Nucleus accumbens (tissue), 56 donors: ENCODE results near the gene PPP2R2C.

Experiments
- DNase-seq, 56 donors: peaks; one replicate each; lab custom pipeline; 2025; lab: John Stamatoyannopoulos, UW

Gene PPP2R2C

DNA sequence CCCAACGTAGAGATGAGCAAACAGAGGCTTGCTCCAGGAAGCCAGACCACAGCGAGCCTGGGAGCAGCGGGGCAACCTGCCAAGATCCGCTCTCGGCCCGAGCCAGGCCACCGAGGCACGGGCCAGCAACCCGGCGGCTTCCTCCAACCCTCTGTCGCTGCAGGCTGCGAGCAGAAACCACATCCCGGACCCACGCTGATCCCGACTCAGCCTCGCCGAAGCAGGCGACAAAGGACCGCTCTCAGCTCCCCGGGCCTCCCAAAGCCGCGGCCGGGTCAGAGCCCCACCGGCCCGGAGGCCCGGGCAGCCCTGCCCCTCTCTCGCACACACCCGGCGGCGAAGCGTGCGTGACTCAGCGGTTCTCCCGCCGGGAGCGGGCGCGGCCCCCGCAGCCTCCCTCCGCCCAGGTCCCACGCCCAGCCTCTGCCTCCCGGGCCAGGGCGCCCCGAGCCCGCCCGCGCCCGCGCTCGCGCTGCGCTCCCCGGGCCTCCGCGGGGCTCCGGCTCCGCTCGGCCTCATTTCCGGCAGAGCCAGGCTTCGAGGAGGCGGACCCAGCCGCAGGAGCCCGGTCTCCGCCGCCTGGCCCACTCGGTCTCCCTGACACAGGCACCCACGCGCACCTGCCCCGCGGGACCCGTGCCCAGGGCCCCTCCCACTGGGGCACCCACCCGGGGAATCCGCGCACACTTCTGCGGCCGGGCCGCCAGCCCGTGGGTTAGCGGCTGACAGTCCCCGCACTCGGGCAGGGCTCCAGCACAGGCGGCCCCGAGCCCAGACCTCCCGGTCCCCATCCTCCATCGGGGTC lies 1.7 kb downstream of the PPP2R2C start:
- DNase-seq: peak in 48 of 56 donors; percentile 38 to 86 (median 72)

DNA sequence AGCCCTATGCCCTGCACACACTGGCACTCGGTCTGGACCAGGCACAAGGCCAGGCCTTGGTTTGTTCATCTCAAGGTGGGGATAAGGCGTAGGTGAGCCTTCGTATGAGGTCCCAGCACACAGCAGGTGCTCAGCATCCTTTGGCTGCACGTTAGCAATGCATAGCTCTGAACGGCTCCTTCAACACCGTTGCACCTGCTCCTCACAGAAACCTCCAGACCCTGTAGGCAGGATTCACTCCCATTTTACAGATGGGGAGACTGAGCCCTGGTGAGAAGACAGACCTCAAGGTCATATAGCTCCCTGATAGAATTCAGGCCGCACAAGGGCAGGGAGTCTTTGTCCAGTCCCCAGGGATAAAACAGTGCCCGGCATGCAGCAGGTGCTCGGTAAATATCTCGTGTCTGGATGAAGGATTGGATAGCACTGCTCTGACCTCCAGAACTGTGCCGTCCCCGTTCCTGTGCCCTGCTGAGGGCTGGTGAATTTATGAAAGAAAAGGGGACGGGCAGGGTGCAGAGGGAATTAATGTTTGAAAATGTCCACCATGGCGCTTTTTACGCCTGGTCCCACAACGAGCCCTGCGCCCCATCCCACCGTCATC lies 2.4 kb downstream of the PPP2R2C start:
- DNase-seq: no peak

DNA sequence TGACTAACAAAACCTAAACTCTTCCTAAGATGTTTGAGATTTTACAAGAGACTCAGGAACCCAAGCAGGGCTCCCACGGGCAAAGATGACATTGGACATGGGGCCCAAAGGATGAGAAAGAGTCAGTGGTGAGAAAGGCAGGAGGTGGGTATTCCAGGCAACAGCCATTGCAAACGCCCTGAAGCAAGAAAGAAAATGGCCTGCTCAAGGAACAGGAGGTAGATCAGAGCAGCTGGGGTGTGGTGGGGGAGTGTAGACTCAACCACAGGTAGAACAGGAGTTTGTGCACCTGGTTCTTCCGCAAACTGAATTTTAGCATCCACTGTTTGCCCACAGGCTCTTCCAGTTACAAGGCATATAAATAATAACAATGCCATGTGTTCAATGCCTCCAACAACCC lies 3.3 kb downstream of the PPP2R2C start:
- no peak for DNase-seq

DNA sequence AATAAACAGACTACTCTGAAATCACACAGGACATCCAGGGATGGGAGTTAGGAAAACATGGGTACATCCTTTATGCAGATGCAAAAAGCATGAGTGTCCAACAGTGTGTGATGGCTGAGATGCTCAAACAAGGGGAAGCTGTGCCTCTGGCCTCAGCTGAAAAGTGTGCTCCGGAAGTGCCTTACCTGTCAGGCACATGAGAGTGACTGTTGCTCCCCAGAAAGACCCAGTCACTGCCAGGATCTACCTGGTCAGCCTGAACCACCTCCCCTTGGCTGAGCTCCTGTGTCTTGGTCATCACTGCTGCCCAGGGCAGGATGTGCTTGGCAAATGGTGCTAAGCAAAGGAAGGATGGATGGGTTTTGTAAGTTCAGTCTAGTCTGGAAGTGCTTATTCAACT lies 4.0 kb downstream of the PPP2R2C start:
- no peak for DNase-seq

DNA sequence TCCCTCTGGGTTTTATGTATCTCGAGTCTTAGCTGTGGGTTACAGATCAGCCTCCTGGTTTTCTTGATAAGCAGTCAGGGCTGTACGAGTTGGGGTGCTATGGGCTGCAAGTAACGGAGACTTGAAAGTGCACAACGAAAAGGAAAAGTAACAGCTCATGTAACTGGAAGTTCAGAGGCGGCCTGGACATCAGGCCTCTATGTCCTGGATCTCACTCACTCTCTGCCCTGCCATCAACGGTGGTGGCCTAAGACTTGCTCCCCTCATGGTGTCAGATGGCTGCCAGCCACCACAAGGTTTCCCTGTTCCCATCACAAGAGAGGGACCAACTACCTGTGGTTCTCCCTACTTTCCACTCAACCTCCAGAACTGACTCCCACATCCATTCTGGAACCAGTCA lies 4.8 kb downstream of the PPP2R2C start:
- DNase-seq: no peak

DNA sequence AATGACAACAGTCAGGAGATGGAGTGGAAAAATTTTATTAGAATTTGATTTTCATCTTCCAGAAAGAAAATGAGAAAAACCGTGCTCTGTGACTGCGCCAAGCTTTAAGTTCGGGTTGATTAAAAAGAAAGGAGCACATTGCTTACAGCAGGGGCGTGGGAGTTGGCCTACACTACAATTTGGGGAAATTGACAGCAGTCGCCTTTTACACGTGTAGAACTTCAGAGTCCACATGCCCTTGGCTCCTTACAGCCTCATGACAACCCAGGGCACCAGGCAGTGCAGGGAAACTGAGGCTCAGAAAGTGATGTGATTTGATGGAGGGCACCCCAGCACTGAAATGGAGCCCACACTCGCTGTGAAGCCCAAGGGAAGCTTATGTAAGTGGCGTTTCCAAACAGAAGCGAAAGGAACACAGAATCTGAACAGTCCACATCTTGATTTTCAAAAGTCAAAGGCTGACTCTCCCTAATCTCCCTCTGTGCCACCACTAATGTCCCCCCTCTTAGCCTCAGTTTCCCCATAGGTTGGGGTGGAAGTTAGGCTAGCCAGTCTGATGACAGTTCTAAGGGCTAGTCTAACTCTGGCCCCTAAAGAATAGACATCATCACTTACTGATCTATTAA lies 5.5 kb downstream of the PPP2R2C start:
- peak in 1 of 56 donors; percentile 42 for DNase-seq

DNA sequence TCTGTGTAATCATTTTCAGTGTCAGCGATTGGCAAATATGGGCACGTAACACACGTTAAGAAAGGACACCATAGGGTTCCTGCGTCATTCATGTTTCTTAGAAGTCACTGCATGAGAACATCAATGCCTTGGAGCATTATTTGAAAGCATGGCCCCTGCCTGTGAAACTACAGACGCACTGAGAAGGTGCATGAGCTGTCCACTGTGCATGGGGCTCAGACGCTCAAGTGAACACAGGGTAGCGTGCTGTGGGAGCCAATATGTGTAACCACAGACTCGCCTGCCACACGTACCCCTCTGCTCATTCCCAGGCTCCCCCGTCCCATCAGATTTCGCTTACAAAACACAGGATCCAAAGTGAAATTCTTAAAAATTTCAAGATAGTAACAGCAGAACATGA lies 6.5 kb downstream of the PPP2R2C start:
- no peak for DNase-seq

DNA sequence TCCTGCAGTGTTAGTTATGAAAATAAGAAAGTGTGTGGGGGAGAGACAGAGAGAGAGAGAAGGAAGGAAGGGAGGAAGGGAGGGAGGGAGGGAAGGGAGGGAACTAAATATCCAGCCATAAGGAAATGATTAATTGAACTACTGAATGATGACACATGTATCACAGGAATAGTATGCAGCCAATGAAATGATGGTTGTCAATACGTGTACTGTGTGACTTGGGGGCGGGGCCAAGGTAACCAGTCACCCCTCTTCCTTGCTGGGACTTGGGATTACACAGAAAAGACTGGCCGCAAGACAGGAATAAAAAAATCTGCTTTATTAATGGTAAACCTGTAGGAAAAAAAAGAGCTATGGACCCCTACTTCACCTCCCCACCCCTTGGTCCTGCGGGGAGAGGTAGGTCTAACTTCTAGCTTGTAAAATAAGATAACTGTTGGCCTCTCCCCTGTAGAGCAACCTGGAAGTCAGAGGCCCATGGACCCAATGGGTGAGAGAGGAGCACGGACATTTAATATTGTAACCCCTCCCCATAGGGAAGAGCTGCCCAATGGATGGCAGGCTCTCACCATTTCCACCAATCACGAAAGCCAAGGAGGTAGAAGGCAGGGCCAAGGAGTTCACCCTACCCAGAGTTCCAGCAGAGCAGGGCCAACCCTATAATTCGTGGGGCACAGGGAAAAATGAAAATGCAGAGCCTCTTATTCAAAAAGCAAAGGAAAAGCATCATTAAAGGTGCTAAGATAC lies 7.4 kb downstream of the PPP2R2C start:
- DNase-seq: no peak

DNA sequence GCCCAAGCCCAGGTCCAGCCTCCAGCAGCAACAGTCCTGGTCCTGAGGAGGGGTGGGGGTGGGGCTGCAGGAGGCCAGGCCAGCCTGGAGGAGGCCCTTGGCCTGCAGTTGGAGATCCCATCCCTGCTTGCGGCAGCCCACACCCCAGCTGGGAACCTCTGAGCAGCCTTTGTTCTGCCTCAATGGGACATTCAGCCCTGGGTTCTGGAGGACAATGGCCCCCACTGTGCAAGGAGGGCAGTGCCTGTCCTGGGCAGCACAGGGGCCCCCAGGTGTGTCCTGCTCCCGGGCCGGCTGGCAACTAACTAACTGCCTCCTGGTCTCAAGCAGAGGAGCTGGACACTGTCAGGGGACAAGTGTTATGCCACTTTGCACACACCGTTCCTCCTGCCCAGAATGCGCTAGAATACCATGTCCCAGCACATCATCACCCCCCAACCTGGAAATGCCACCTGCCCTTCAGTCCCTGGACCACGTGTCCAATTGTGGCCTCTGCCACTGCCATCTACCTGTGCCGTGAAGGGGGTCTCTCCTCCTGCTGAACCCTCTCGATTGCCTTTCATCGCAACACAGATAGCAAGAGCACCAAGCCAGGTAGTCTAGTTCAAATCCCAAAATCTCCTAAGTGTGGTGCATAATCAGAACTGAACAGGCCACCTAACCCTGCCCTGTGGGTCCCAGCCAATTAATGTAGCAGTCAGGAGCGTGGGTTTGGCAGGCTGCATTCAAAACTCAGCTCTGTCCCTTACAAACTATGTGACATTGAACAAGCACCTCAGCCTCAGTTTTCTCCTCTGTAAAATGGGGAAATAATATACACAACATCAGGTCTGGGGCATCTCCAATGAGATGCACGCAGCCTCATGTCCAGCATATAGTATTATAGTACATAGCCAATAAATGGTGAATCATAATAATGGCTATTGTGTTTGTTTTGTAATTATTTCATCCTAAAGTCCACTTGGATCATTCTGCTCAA lies 8.8 kb downstream of the PPP2R2C start:
- peak in 53 of 56 donors; percentile 49 to 95 (median 85) for DNase-seq

DNA sequence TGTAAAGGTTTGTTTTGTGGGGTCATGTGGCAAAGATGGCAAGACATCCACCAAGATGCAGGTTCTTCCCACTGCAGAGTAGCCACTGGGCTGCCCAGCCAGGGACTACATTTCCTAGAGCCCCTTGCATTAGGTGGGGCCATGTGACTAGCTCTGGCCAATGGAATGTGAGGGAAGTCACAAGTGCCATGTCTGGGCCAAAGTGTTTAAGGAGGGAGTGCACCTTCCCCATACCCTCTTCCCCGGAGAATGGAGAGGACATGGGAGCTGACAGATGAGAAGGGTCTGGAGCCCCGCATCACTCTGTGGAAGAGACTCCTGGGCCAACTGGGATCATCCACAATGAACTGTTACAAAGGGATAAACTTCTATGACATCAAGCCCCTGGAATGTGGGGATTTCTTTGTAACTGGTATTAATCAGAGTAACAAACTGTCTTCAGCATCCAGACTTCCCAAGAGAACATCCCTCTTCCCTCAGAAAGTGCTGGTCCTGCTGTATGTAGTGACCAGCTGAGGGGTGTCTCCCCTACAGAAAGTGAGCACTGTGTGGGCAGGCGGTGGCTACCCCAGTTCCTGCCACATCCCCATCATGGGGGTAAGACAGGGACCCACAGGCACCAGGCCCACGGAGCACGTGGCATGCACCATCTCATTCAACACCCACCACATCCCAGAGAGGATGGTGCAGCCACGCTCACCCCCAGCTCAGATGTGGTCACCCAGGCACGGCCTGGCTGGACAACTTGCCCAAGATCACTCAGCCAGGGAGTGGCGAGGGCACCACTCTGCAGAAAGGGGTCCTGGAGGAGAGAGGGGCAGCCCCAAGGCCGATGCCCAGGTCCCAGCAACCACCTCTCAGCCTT lies 10.9 kb downstream of the PPP2R2C start:
- no peak for DNase-seq

DNA sequence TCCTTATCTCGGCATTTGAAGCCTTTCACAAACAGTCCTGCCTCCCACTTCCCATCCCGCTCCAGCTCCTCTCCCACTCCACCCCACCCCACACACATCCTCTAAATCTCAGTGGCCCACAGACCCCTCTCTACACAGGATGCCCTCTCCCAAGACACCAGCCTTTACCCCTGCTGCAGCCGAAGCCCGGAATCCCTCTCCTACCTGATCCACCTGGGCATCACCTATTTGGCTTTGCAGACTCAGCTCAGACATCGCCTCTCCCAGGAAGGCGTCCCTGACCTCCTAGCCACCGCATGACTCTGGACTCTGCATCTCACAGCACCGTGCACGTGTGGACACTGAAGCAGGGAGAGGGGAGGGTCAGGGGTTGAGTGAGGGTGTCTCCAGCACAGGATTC lies 11.5 kb downstream of the PPP2R2C start:
- DNase-seq: no peak

DNA sequence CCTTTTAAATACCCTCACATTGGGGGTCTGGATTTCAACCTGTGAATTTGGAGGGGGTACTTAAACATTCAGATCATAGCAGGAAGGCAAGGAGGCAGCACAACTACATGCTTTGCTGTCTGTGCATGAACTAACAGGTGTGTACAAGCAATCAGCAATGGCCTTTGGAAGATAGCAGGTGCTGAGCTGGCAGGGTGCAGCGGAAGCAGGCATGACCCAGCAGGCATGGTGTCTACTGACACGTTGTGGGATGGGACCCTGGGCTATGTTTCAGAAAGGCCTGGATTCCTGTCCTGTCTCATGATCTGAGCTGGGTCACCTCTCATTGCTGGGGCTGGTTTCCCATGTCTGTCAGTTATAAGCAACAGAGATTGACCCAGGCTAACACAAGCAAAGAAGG lies 13.9 kb downstream of the PPP2R2C start:
- DNase-seq: no peak

DNA sequence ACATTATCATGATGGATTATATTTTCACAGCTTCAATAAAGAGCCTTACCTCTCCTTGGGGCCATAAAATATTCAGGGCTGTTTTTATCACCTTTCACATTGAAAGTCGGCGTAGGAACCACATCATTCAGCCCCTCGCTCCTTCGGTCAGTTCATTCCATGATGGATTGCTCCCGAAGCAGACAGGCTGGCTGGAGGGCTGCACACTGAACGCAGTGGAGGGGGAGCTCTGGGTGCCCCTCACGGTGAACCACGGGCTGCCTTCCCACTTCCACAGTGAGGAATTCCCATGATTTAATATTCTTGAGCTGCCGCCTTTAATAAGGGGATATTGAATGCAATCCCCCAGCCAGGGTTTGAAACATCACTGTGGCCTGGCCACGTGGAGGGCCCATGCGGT lies 16.0 kb downstream of the PPP2R2C start:
- no peak for DNase-seq

DNA sequence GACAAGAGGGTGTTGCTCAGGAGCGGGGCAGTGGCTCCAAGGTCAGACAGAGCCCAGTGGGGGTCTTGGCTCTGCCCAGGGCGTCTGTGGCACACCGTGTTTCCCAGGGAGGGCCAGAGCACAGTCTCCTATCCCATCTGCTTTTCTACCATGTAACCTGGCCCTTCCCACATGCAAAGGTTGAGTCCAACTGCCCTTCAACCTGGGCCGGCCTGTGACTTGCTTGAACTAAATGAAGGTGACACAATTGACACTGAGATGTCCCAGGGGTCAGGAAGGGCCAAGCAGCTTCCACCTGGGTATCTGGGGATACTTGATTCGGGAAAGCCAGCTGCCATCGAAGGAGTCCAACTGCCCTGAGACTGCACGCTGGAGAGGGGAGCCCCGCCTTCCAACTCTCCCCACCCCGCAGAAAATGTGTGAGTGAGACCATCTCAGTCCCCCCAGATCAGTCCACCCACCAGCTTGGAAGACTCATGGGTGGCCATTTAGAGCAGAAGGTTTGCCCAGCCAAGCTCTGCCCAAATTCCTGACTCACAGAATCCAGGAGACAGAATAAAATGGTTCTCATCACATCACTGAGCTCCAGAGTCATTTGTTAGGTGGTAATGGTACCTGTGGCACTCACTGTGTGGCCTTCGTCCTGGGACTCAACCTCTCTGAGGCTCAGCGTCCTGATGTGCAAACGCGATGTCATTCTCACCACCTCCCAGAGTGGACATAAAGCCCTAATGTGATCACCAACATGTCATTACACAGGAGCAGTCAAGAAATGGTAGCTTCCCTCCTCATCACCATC lies 18.1 kb downstream of the PPP2R2C start:
- no peak for DNase-seq

DNA sequence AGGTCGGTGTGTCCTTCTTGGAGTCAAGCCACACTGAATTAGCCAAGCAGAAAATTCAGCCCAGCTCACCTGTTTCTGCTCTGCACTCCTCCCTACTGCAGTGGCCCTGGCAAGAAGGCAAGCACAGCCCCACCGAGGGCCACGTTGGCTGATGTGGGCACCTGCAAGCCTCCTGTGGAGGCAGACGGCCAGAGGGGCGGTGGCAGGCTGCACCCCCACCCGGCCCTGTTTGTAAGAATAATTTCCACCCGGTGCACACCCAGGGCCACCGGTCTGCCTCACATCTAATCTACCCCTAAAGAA lies 18.8 kb downstream of the PPP2R2C start:
- DNase-seq: no peak

DNA sequence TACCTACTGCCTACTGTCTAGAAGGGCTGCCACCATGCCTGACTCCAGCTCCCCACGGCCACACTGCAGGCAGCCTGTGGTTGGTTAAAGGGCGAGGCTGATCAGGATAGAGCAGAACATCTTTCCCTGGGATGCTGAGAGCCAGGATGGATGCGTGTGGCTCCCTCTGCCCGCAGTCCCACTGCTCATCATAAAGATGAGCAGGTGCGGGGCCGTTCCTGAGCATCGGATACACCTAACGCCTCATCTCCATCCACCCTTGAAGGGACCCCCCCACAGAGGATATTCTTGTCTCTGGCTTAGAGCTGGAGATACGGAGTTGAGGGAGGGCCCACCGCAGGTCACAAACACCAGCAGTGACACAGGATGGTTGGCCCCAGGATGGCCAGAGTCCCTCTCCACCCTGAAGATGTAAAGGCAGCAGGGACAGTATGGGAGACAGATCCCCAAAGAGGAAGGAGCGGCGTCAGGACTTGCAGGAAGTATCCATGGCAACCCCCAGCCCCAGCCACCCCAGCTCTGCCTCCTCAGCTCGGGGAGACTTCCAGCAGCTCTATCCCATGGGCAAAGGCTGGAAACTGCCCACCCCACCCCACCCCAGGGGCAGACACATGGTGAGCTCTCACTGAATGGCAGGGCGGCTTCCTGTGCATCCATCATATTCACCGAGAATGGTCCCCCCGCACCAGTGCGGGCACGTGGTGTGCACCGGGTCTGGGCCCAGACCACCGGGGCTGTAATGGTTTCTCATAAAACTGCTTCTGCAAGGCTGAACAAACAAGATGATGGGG lies 19.3 kb downstream of the PPP2R2C start:
- no peak for DNase-seq

DNA sequence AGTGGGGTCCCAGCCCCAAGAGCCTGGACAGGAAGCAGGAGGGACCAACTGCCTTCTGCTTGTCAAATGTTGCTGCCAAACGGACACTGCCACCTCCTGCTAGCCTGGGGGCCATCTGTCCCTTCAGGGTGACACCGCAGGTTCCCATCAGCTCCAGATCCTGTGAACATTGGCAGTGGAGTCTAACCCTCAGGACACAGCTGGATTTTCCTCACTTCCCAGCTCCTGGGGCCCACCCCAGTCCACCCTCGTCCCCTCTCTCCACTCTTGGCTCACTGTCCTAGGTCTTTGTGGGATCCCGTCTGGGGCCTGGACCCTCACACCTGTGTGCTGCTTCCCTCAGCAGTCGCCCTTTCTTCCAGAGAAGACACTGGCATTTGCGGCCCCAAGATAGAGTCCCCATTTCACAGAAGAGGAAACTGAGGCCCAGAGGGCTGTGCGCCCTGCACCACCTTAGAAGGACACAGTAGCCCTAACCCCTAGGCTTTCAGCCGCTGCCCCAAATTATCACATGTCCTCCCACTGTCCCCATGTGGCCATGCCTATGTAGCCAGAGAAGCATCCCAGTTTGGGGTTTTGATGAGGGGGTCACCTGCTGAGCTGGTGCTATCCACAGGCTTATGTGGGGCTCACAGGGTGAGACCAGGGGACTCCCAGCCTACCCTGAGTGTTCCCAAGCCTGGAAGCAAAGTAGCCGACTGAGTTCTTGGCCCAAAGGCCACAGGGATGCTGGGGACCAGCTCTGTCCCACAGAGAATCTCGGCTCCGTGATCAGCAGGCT lies 20.1 kb downstream of the PPP2R2C start:
- no peak for DNase-seq
